Measurements from ENCODE around the gene NTRK2. TPM values are rescaled to one million over a fixed set of nuclear protein-coding genes. Genes with fewer than 3 reads are reported as not detected.

The NTRK2 gene
- total and polyA plus RNA-seq, 2 experiments from 2014 or later = 0.03 TPM; not detected in 1

GRCh38 chr9:84807870-84808390, 138.4 kb downstream of the NTRK2 start:
- Mint-ChIP-seq H3K4me1 (peaks cover 21% of the 10 kb centered on the region), H3K27ac (no peak overlapping the region), H3K4me3 (no peak overlapping the region), H3K27me3 (ENCODE audit: insufficient read depth, low read depth, poor library complexity) (peaks cover 5% of the 10 kb centered on the region), H3K9me3 (no peaks in the 10 kb centered on the region), H3K36me3 (ENCODE audit: low read depth) (no peaks in the 10 kb centered on the region)
- Histone ChIP-seq H3K36me3 (ENCODE audit: insufficient read depth) (no peaks in the 10 kb centered on the region), H3K4me2 (no peak overlapping the region), H3K9me2 (ENCODE audit: insufficient read depth) (peaks cover 5% of the 10 kb centered on the region), H3F3A (replicated peaks; ENCODE audit: low read depth) (no peaks in the 10 kb centered on the region), H3K4me3 (no peak overlapping the region), H4K20me1 (replicated peaks; ENCODE audit: insufficient read depth) (no peaks in the 10 kb centered on the region), H3K79me2 (replicated peaks; ENCODE audit: insufficient read depth) (no peaks in the 10 kb centered on the region), H2AFZ (no peak overlapping the region), H3K27me3 (ENCODE audit: insufficient read depth) (no peaks in the 10 kb centered on the region), H3K27ac (ENCODE audit: low read depth) (no peak overlapping the region), H3K4me1 (ENCODE audit: insufficient read depth) (peaks cover 10% of the 10 kb centered on the region)
- DNase-seq (ENCODE audit: low spot score) = no peak
- no peak for ATAC-seq
- no peak for TF ChIP-seq STAT1 (IDR thresholded peaks at IDR 0.05; ENCODE audit: unreplicated experiment)
- TF ChIP-seq REST (IDR thresholded peaks at IDR 0.05; ENCODE audit: unreplicated experiment) = no peak
- TF ChIP-seq EZH2phosphoT487 (IDR thresholded peaks at IDR 0.05; ENCODE audit: unreplicated experiment) = no peak
- TF ChIP-seq JUNB (IDR thresholded peaks at IDR 0.05; ENCODE audit: unreplicated experiment) = no peak
- TF ChIP-seq ZNF331 (CRISPR knock-in tag; IDR thresholded peaks at IDR 0.05; ENCODE audit: low read depth) = no peak
- TF ChIP-seq CTCF (conservative IDR thresholded peaks at IDR 0.05; ENCODE audit: low read depth in 2 of 2) = no peak
- no peak for TF ChIP-seq EZH2 (IDR thresholded peaks at IDR 0.05; ENCODE audit: low read depth, unreplicated experiment)
- TF ChIP-seq NANOG (IDR thresholded peaks at IDR 0.05; ENCODE audit: borderline replicate concordance) = no peak
- no peak for TF ChIP-seq ZNF114 (CRISPR knock-in tag; IDR thresholded peaks at IDR 0.05)
- TF ChIP-seq POLR2AphosphoS5 (IDR thresholded peaks at IDR 0.05; ENCODE audit: low read depth) = no peak
- no peak for TF ChIP-seq CREB1 (CRISPR knock-in tag; IDR thresholded peaks at IDR 0.05; ENCODE audit: low read depth)
- no peak for TF ChIP-seq ZNF462 (CRISPR knock-in tag; IDR thresholded peaks at IDR 0.05)
- TF ChIP-seq ETS1 (IDR thresholded peaks at IDR 0.05) = no peak

Data from GM23338 (cell line).